CD4-positive, alpha-beta T cell treated with Interleukin-21 for 1 hour (primary cell): ENCODE data around the gene CTTNBP2.

Experiments
- DNase-seq: peaks from one replicate; pipeline ENCODE4 v3.0.0-alpha.2; 2020

Gene CTTNBP2

DNA sequence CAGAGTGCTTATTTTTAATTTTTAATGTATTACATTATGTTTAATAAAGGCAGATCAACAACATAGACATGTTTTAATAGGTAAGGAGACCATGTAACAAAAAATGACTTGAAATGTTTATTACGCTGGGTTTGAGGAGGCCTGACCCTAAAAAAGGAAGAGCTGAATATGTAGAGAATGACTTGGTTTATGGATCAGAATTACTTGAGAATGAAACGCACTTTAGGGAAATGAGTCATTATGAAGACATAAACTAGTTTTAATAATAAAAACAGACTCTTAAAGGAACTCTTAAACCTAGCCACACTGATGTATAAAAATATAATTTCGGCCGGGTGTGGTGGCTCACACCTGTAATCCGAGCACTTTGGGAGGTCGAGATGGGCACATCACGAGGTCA lies 56.5 kb downstream of the CTTNBP2 start:
- no peak for DNase-seq

DNA sequence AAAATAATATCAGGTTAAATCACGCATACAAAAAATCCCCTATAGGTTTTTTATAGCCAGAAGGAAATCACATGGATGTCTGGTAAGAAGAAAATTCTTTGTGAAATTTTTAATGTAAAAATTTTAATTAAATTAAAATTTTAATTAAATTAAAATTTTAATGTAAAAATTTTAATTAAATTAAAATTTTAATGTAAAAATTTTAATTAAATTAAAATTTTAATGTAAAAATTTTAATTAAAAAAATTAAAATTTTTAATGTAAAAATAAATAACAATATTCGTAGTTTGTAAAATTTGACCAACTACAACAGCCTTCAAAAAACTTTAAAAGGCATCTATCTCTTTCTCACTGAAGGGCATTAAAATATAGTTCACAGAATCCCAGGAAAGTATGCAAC lies 61.5 kb downstream of the CTTNBP2 start:
- no peak for DNase-seq

DNA sequence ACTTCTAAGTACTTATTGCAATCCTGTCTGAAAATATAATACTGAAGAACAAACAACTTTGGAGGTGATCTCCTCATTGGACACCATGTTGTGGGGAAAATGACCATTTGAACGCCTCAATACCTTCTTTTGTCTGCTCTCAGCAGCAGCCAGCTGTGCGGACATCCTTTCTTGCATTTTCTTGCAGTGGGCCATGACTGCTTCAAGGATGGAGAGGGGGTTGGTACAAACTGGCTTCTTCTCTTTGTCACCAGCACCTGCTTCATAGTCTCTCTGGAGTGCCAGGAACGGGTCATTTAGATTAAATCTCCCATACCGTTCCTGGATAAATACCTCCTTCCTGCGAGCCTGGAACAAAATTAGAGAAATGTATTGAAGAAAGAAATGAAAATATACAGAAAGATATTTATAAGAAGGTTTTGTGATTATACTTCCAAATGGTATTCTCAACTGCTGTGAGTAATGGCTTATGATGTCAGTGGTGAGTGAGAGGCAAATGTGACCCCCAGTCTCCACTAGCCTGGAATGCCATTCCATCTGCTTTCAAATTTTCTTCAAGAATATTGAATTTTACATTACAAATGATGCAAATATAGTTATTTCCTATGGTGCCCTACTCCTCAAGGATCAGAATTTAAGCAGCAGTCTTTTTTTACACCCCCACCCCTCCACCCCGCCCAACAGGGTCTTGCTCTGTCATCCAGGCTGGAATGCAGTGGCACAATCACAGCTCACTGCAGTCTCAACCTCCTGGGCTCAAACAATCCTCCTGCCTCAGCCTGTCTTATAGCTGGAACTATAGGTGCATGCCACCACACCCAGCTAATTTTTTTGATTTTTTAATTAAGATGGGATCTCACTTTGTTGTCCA lies 62.4 kb downstream of the CTTNBP2 start:
- no peak for DNase-seq

DNA sequence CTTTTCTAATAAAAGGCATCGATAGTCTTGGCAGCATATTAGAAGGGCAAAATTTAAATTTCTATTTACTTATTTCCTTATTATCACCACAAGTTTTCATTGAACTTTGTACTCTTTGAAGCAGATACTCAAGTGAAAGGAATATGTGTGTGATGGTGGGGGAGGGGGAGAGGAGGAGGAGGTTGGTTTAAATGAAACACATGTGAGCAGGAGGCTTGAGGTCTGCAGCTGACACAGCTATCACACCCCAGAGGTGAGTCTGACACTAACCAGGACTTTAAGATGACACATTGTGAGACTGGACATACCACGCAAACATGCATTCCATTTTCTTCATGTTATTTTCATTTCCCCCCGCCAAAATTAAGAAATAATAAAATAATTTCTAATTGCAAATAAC lies 63.3 kb downstream of the CTTNBP2 start:
- no peak for DNase-seq

DNA sequence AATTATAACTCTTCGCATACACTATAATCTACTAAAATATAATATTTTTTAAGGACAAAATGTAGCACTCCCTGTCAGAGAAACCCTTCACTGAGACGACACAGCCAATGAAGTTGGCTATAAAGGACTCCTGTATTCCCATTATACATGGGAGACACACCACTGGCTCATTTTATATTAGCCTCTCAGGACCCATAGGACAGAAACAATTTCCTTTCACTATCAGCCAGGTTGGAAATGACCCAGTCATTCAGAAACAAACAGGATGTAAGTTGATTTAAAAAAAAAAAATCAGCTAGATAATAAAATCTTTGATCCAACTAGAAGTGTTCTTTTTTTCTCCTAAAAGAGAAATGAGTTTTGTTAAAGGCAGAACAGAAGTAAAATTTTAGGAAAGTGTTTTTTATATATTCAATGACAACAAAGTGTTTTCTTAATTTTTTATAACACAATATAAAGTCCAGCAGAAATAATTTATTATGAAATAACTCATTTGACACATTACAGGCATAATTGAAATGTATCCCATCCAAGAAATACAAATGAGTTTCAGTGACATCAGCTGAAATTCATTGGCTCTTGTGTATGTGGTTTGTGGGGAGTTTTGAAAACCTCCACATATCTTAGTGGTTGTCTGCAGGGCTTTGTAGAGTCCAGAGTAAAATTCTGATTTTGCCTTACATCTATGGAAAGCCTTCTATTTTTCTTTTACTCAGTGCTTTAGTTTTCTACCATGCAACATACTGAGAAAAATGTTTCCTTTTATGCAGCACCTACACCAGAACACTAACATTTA lies 64.1 kb downstream of the CTTNBP2 start:
- DNase-seq: no peak

DNA sequence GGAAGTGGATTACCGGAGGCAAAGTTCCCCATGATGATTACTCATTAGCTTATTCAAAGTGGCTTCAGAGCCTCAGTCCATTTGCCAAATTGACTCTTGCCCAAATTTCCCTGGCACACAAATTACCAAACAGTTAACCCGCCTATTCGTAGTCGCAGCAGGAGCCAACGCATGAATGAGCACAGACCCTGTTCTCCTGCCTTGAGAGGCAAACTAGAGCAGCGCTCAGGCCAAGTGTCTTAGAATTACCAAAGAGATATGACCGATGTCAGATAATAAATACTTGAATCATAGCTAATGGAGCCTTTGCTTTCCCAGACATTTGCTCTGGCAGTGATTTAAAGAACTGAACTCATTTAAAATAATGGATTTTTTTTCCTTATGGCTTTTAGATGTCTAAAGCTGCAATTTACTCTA lies 64.9 kb downstream of the CTTNBP2 start:
- DNase-seq: no peak

DNA sequence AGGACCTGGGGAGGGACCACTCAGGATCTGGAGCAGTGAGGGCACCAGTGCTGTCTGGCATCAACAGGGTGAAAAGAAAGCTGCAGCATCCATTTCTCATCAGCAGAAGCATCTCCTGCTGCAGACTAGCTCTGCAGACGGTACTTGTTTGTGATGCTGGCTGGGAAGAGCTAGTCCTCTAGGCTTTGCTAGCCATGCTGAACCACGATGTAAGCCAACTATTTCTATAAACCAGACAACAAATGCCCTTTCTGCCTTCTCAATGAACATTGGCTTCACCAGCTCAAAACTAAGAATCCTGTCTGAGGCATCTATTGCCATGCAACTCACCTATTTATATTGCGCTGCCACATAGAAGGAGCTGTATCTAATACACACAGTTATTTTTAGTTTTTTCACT lies 65.6 kb downstream of the CTTNBP2 start:
- no peak for DNase-seq

DNA sequence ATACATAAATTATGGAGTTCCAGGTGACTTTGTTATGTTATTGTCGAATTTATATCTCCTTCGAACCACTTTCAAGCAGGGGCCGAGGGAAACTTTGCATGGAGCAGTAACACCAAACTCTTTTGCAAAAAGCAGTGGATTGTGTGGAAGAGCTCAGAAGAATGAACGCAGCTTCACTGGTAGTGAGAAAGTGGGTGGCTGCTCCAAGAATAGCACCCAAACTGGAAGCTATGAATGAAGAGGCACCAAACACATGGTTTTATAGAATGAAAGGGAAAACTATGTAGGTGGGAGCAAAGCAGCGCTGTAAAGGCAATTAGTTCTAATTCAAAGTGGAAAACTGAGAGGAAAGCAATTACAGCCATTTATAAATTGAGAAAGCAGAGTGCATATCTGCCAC lies 67.2 kb downstream of the CTTNBP2 start:
- no peak for DNase-seq

DNA sequence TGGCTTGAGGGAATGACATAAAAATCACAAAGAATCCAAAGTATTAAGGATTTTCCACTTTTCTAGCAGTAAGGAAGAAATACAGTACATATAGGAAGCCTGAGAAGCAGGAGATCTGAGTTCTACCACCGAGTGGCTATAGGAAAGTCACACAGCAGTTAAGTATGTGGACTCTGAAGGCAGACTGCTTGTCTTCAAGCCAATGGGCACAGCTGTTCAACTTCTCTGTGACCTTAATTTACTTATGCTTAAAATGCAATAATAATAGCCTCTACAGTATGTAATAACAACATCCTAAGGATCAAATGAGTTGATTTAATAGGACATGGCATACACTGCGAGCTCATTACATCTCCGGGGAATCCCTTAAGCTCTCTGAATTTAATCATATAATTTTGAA lies 68.0 kb downstream of the CTTNBP2 start:
- DNase-seq: no peak

DNA sequence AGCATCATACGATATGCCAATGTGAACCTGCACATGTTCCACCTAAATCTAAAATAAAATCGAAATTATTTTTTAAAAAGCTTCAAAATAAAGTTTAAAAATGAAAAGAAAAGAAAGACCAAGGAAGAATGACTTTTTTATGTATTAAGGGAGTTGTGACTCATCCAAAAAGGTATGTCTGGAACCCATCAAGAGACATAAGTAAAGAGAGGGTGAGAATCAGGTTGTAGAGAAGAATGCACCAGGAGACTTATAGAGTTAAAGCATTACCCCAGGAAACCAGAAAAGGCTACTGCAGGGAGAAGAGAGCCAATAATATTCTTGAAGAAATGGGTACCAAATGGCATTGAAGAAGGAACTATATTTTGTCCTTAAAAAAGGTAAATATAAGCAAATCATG lies 69.8 kb downstream of the CTTNBP2 start:
- no peak for DNase-seq

DNA sequence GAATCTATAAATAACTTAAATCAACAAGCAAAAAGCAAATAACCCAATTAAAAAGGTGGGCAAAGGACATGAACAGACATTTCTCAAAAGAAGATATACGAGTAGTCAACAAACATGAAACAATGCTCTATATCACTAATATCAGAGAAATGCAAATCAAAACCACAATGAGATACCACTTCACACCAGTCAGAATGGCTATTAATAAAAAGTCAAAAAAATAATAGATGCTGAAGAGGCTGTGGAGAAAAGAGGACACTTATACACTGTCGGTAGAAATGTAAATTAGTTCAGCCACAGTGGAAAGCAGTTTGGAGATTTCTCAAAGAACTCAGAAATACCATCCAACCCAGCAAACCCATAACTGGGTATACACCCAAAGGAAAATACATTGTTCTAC lies 70.6 kb downstream of the CTTNBP2 start:
- no peak for DNase-seq

DNA sequence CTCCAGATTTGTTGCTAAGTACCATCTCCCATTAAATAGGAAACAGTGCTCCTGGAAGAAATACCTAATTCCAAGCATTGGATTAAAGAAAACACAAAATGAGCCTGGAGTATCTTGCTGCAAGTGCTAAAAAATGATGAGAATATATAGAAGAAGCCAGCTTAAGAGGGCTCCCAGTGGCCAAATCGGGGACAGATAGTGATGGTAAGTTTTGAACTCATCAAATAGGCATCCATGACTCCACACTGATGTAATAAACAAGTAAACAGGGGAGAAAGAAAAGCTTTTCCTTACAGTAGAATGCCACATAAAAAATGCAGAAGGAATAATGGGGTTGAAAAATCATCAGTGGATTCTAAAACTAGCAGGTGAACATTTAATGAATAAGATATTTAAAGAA lies 72.4 kb downstream of the CTTNBP2 start:
- no peak for DNase-seq

DNA sequence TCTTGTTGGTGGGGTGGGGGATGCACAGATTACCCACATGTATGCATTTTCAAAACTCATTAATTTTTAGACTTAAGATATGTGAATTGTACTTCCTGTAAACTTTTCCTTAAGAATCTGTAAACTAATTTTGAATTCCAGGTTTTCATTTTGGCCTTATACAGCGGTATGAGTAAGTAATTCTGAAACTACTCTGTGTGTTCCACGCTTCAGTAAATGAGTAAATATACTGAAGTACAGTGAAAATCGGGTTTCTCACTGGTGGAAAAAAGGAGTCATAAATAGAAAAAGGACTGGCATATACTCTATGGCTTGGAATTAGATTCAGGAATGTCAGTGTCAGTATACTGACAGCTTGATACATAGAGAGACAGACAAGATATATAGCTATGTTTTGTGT lies 72.8 kb downstream of the CTTNBP2 start:
- DNase-seq: no peak

DNA sequence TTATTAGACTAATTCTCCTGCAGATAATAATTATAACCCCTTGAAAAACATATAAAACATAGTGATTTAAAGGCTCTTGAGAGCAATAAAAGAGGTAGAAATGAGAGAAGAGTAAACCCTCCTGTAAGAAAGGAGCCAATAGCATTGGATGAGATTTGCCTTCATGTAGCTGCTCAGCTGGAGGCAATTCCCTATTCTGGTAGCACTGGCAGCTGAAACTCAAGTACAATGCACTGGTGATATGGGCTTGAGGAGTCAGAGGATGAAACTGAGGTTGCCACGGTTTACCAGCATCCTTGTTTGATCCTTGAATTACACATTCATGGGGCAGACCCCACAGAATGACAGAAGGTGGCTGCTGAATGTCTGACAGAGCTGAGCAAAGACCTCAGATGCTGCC lies 76.4 kb downstream of the CTTNBP2 start:
- DNase-seq: no peak

DNA sequence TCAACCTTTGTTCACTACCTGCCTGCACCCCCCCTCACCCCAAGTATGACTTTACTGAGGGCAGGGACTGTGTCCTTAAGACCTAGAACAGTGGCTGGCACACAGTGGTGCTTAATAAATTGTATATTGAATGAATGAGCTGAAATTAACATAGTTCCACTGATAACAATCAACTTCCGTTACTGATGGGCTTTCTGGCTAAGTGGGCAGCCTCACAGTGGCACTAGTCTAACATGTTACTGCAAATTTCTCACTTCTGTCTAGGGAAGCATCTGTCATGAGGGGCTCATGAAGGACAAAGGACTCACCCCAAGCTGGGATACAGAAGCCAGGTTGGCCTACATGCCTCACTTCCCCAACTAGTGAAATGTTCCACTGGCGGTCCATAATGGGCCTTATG lies 79.3 kb downstream of the CTTNBP2 start:
- no peak for DNase-seq

DNA sequence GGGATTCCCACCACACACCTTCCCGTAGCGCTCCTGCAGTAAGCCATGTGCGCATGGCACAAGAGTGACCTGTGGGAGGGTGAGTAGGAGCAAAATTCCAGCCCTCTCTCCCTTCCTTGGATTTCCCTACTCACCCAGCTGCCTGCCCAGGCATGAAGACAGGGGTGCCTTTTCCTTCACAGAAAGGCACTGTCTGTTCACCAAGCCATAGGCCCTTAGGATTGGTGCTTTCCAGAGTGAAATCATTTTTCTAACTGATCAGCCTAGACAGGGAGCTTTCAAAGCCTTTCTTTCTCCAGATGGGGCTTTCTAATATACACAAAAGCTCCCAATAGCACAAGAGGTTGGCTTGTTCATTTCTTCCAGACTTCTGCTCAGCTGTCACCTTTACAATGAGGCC lies 79.7 kb downstream of the CTTNBP2 start:
- no peak for DNase-seq

DNA sequence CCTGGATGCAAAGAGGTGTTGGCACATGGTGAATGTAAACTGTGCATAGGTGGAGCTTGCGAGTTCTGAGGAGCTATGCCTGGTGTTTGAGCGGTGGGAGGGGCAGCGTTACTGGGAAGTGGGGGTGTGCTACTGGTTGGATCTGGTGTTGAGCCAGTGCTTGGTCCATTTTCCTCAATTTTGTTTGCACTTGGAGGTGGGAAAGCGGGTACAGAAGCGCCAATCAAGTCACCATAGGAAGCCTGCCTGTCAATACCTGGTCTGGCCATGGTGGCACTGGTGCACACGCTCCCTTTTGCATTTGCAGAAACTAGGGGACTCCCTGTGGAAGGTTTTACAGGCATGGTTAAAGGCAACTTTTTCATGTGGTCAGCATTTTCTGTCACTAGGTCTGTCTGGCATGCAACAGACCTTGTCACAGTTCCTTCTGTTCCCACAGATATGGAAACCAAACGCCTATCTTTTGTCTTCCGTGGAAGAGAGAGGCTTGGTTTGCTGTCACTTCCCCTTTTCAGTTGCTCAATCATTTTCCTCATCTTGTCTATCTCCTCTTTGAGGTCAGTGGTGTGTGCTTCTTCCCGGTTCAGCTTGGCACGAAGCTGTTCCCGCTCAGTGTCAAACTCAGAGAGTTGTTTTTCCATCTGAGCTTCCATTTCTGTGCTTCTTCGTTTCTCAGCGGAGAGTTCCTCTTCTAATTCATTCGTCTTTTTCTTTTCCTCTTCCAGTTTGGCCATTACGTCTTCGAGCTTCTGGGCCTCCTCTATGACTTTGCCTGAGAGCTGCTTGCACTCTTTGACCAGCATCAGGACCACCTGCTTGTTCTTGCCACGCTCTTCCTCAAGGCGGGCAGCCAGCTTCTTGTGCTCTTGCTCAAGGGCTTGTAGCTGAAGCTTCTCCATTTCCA lies 81.1 kb downstream of the CTTNBP2 start:
- DNase-seq: peak; percentile 9

DNA sequence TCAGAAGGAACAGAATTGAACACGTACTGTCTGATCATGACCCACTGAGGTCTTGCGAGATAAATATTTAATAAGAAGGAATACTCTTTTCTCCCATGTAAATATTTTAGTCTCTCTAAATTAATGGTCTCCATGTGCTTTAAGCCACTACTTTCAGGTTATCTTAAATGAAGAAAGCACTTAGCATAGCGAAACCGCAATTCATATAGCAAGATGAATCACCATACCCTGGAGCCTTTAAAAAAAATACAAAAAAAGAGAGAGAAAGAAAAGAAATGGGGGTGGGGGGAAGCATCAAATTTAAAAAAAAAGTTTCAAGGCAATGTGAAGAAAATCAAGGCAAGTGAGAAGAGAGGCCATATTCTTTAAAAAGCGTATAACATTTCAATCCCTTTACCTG lies 82.5 kb downstream of the CTTNBP2 start:
- DNase-seq: no peak

DNA sequence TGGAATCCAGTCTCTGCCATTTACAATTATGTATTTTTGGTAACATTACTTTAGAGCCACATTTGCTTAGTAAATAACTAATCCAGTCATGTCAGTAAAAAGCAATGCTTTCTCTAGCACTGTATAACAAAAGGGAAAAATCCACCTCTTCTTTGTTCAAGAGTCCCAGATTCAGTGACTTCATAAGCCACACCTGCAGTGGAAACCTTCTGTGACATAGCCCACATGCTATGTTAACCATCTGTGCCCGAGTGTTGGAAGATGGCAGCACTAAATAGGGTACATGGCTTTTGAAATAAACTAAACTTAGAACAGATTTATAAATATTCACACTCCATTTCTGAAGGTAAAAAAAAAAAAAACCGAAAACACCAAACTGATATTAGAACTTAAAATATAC lies 83.0 kb downstream of the CTTNBP2 start:
- DNase-seq: no peak

DNA sequence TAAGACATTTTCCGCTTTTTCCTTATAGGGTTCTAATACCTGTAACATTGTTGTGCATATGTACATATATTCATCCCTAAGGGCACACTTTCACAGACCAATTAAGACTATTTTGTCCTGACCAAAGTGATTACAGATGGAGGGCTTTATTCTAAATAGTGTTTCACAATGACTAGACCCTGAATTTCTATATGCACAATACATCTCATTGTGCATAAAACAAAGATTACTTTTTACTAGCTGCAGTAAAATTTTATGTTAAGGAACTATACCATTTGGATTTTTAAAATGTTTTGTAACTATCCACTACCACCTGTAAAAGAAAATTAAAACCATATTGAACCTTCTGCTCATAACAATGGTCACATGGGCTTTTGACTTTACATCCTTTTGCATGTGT lies 87.8 kb downstream of the CTTNBP2 start:
- no peak for DNase-seq

DNA sequence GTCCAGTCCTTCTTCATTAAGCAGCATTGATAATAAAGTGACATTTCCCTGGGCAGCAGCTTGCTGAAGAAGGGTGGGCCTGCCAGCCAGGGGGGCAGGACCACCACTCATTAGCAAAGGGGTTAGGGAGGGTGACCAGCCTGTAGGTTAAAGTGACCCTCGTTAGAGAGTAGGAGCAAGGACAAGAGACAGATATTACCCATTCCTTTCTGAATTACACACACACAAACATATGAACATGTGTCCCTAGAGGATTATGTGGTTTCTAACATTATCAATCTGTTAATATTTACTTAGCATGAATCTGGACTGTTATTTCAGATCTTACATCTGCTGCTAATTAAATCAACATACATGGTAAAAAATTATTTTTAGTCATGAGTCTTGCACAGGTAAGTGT lies 88.9 kb downstream of the CTTNBP2 start:
- no peak for DNase-seq

DNA sequence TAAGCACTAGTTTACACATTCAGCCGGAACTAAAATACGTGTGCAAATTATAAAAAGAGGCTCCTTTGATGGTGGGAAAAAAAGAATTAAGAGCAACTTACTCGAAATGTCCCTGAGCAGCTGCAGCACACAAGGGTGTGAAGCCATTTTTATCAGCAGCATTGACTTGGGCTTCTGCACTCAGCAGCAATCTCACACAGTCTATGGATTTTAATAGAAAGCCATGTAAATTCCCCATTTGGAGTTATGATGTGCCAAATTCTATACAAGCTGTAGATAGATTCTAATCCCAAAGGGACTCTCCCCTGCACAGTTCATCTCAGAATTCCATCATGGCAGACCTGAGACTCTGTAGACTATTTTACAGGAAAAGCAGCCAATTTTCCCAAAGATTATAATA lies 90.5 kb downstream of the CTTNBP2 start:
- DNase-seq: no peak

DNA sequence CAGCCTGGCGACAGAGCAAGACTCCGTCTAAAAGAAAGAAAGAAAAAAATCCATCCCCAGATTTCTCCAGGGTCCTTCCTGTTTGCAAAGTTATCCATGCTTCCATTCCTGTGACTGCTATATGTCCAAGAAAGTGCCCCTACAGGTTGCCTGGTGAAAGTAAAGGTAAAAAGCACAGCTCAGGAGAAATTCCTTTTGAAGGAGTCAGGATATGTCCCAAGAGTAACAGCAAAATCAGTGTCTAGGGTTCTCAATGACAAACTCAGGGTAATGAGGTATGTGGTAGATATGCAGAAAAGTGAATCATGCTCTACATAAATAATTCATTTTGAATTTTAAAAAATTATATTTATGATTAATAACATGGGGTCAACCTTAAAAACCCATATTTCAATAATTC lies 91.5 kb downstream of the CTTNBP2 start:
- DNase-seq: no peak
